ENCODE results near the gene TMEM164. TPM values are rescaled to one million over a fixed set of nuclear protein-coding genes. Genes with fewer than 3 reads are reported as not detected.

Gene TMEM164
- total and polyA plus RNA-seq, 8 donors = 7.3 to 21.3 (median 11.9) TPM

DNA sequence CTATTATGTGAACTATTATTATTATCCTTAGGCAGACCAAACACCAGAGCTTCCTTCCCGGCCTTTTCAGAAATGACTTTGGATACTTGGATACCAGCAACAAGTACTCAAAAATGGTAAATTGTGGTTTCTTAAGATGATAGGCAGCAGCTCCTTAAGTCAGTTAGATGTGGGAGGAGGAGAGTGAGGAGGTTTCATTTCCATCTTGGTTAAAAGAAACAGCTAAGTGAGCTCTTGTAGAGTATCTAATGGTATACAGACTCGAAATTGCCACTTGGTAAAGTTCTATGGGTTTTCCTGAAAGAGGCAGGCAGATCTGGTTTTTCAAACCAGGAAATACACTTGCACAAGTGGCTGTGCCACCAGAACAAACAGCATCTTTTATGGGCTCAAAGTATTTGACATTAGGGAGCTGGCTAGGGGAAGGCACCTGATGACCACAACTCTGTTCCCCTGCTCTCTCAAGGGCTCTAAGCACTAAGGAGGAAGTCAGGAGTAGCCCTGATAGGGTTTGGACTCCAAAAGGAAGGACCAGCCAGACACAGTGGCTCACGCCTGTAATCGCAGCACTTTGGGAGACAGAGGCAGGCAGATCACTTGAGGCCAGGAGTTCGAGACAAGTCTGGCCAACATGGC lies 130.9 kb downstream of the TMEM164 start:
- H3K27me3 ChIP-seq = no peaks in the 10 kb centered on the region
- H3K27ac ChIP-seq = no peak overlapping the region
- intact Hi-C loops (cut with DNase I) = no loop called here
- WGBS, 2 donors = 73 to 90% methylated on average over 5 of the region's 5 CpGs
- DNase-seq (no peak), FAIRE-seq (no peak), ATAC-seq (no peak)
- H3K4me3 ChIP-seq = no peak overlapping the region
- no peaks in the 10 kb centered on the region for H3K9me3 ChIP-seq
- TF ChIP-seq, protein P1, sequence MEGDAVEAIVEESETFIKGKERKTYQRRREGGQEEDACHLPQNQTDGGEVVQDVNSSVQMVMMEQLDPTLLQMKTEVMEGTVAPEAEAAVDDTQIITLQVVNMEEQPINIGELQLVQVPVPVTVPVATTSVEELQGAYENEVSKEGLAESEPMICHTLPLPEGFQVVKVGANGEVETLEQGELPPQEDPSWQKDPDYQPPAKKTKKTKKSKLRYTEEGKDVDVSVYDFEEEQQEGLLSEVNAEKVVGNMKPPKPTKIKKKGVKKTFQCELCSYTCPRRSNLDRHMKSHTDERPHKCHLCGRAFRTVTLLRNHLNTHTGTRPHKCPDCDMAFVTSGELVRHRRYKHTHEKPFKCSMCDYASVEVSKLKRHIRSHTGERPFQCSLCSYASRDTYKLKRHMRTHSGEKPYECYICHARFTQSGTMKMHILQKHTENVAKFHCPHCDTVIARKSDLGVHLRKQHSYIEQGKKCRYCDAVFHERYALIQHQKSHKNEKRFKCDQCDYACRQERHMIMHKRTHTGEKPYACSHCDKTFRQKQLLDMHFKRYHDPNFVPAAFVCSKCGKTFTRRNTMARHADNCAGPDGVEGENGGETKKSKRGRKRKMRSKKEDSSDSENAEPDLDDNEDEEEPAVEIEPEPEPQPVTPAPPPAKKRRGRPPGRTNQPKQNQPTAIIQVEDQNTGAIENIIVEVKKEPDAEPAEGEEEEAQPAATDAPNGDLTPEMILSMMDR (IDR thresholded peaks at IDR 0.05) = no peak
- no peaks in the 10 kb centered on the region for H3K4me1 ChIP-seq
- no peaks in the 10 kb centered on the region for H3K36me3 ChIP-seq

DNA sequence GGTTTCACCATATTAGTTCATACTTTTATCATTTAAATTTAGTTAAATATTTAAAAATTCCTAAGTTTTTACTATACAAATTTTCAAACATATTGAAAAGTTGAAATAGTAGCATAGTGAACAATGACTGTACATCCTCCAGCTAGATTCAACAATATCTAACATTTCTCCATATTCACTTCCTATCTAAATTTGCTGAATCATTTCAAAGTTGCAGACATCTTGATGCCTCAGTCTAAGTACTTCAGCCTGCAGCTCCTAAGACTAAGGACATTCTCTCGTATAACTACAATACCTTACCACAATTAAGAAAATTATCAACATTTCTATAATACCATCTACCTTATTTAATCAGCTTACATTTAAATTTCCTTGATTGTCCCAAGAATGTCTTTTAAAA lies 132.7 kb downstream of the TMEM164 start:
- TF ChIP-seq, protein P1 (IDR thresholded peaks at IDR 0.05) = no peak
- Histone ChIP-seq H3K4me3 (no peak overlapping the region), H3K27me3 (no peaks in the 10 kb centered on the region), H3K27ac (no peak overlapping the region), H3K4me1 (no peaks in the 10 kb centered on the region), H3K36me3 (no peaks in the 10 kb centered on the region), H3K9me3 (no peaks in the 10 kb centered on the region)
- ATAC-seq = no peak
- 78 to 90% methylated on average over 1 of the region's 1 CpG for WGBS, 2 donors
- FAIRE-seq = no peak
- intact Hi-C loops (cut with DNase I) = no loop called here
- DNase-seq = no peak

DNA sequence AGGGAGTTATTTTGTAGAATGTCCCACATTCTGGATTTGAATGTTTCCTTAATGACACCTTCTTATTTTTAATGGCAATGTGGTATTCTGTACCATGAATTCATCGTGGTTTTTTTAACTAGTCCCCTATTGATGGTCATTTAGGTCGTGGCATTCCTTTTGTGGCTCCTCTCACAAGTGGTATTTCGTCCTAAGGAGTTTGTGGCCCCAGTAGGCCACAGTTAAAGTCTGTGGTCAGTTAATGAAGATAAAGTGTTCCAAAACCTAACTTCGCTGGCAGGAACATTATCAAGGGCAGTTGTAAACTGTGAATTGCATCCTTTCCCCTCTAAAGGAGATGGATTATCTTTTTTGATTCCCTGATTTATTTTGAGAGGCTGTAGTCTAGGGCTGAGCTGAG lies 133.2 kb downstream of the TMEM164 start:
- WGBS, 2 donors = 63 to 91% methylated on average over 4 of the region's 4 CpGs
- H3K36me3 ChIP-seq = no peaks in the 10 kb centered on the region
- no peak overlapping the region for H3K4me3 ChIP-seq
- FAIRE-seq = no peak
- H3K27ac ChIP-seq = no peak overlapping the region
- DNase-seq = no peak
- no peaks in the 10 kb centered on the region for H3K9me3 ChIP-seq
- no peak for ATAC-seq
- no peaks in the 10 kb centered on the region for H3K4me1 ChIP-seq
- intact Hi-C loops (cut with DNase I) = no loop called here
- TF ChIP-seq, protein P1 (IDR thresholded peaks at IDR 0.05) = no peak
- no peaks in the 10 kb centered on the region for H3K27me3 ChIP-seq

DNA sequence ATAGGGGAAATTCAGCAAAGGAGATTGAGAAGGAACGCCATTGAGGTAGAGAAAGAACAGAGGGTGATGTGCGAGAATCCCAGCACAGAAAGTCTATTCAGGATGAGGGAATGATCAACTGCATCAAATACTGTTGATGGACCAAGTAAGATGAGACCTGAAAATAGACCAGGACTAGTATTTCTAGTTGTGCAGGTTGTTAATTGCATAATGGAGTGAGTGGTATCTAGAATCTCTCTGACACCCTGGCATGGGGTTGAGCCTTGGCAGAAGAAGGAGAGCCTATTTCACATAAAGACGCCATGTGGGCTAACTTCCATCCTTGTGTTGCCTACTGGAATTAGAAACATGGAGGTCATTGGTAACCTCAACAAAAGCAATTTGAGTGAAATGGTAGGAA lies 135.6 kb downstream of the TMEM164 start:
- FAIRE-seq = no peak

DNA sequence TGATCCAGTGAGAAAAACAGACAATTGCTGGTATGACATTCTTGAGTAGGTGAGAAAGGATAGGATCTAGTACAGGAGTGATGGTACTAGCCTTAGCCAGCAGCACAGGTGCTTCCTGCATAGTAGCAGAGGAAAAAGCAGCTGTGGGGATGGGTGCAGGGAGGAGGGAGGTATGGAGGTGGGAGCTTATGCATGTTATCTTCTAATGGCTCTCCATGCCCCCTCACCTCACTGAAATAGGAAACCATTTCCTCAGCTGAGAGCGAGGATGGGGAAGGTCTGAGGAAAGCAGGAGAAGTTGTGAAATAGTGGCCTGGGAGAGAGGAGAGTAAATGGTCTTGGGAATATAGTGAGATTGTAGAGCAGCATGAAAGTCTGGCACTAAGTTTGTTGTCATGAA lies 136.3 kb downstream of the TMEM164 start:
- no peak overlapping the region for H3K27ac ChIP-seq
- TF ChIP-seq, protein P1 (IDR thresholded peaks at IDR 0.05) = no peak
- no peaks in the 10 kb centered on the region for H3K36me3 ChIP-seq
- no peaks in the 10 kb centered on the region for H3K9me3 ChIP-seq
- no peak for FAIRE-seq
- no peak for DNase-seq
- intact Hi-C loops (cut with DNase I) = no loop called here
- H3K4me1 ChIP-seq = no peaks in the 10 kb centered on the region
- ATAC-seq = no peak
- no peaks in the 10 kb centered on the region for H3K27me3 ChIP-seq
- 47 to 83% methylated on average over 1 of the region's 1 CpG for WGBS, 2 donors
- H3K4me3 ChIP-seq = no peak overlapping the region

More for the DNA sequence above, 135.6 kb downstream of the TMEM164 start:
- WGBS, 2 donors = 80 to 94% methylated on average over 3 of the region's 3 CpGs
- H3K4me3 ChIP-seq = no peak overlapping the region
- DNase-seq (no peak), ATAC-seq (no peak)
- intact Hi-C loops (cut with DNase I) = no loop called here
- H3K27ac ChIP-seq = no peak overlapping the region
- TF ChIP-seq, protein P1 (IDR thresholded peaks at IDR 0.05) = no peak
- no peaks in the 10 kb centered on the region for H3K27me3 ChIP-seq
- H3K36me3 ChIP-seq = no peaks in the 10 kb centered on the region
- H3K4me1 ChIP-seq = no peaks in the 10 kb centered on the region
- H3K9me3 ChIP-seq = no peaks in the 10 kb centered on the region

All from pancreas (tissue), 10 donors.